ENCODE results near the gene MYO3B. TPM values are rescaled to one million over a fixed set of nuclear protein-coding genes. Genes with fewer than 3 reads are reported as not detected.

The MYO3B gene
- total and polyA plus RNA-seq, 2 donors from 2014 or later = 3.5 to 6.4 TPM

GRCh38 chr2:170322140-170322766 lies 144.3 kb downstream of the MYO3B start:
- H3K4me3 ChIP-seq (ENCODE audit: low read length in 3 of 3) = no peak overlapping the region
- FAIRE-seq (no peak), DNase-seq (no peak)
- H3K9ac ChIP-seq (ENCODE audit: low read length in 3 of 3) = no peak overlapping the region
- no peaks in the 10 kb centered on the region for H3K4me1 ChIP-seq (ENCODE audit: control insufficient read depth in 2 of 3, insufficient read depth in 2 of 3, low read depth in 1 of 3, low read length in 3 of 3)
- TF ChIP-seq CTCF (IDR thresholded peaks at IDR 0.05; ENCODE audit: borderline replicate concordance, extremely low read depth, insufficient read depth) = no peak
- H3K27me3 ChIP-seq (ENCODE audit: control insufficient read depth, insufficient read depth, low read length) = no peaks in the 10 kb centered on the region
- peaks cover 0 to 9% (median 0%) of the 10 kb centered on the region in 3 donors for H3K9me3 ChIP-seq (ENCODE audit: control insufficient read depth in 2 of 3, insufficient read depth in 1 of 3, low read length in 3 of 3)
- intact Hi-C loops (cut with DNase I) = no loop called here
- H3K36me3 ChIP-seq (ENCODE audit: control insufficient read depth in 2 of 3, insufficient read depth in 3 of 3, low read length in 3 of 3) = no peaks in the 10 kb centered on the region
- H3K27ac ChIP-seq (ENCODE audit: low read depth in 2 of 2, low read length in 2 of 2) = no peak overlapping the region

DNA sequence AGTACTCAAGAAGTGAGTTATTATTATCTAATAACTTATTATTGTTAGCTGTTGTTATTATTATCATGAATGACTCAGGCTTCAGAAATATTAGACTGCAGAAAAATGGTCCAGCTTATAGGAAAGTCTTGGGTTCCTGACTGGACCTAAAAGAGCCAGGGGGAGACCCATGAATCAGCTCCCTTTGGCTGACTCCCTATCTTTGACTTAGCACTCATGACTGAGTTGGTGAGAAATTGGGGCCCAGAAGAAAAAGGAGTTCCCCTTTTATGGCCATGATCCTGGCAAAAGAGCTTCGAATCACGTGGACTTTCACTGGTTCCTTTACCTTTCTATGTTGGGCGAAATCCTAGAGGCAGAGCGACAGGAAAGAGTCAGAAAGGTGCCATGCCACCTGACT lies 145.8 kb downstream of the MYO3B start:
- intact Hi-C loops (cut with DNase I) = no loop called here
- Histone ChIP-seq H3K4me1 (ENCODE audit: control insufficient read depth in 2 of 3, insufficient read depth in 2 of 3, low read depth in 1 of 3, low read length in 3 of 3) (no peaks in the 10 kb centered on the region), H3K9ac (ENCODE audit: low read length in 3 of 3) (no peak overlapping the region), H3K36me3 (ENCODE audit: control insufficient read depth in 2 of 3, insufficient read depth in 3 of 3, low read length in 3 of 3) (no peaks in the 10 kb centered on the region), H3K9me3 (ENCODE audit: control insufficient read depth in 2 of 3, insufficient read depth in 1 of 3, low read length in 3 of 3) (peaks cover 0 to 8% (median 0%) of the 10 kb centered on the region in 3 donors), H3K27ac (ENCODE audit: low read depth in 2 of 2, low read length in 2 of 2) (no peak overlapping the region), H3K27me3 (ENCODE audit: control insufficient read depth, insufficient read depth, low read length) (no peaks in the 10 kb centered on the region), H3K4me3 (ENCODE audit: low read length in 3 of 3) (no peak overlapping the region)
- FAIRE-seq (no peak), DNase-seq (no peak)
- no peak for TF ChIP-seq CTCF (IDR thresholded peaks at IDR 0.05; ENCODE audit: borderline replicate concordance, extremely low read depth, insufficient read depth)

DNA sequence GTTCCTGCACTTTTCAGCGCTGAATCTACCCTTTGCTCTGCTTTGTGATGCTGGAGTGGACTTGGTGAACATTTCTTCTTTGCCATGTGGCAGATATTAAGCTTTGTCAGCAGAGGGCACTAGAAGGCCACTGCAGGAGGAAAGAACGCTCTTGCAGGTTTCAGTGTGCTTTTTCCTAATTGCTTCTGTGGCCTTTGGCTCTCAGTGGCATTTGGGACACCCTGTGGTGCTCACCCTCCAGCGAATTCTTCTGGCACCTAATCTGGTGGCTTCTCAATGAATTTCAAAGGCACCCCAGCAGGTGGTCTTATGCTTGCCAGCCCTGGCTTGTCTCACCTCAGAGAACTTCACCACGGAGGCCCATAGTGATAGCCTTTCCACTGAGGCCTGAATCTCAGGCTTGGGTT lies 146.7 kb downstream of the MYO3B start:
- H3K36me3 ChIP-seq (ENCODE audit: control insufficient read depth in 2 of 3, insufficient read depth in 3 of 3, low read length in 3 of 3) = no peaks in the 10 kb centered on the region
- DNase-seq (peak in 4 of 5 donors; percentile 33 to 55 (median 46)), FAIRE-seq (no peak)
- H3K9me3 ChIP-seq (ENCODE audit: control insufficient read depth in 2 of 3, insufficient read depth in 1 of 3, low read length in 3 of 3) = peaks cover 0 to 5% (median 0%) of the 10 kb centered on the region in 3 donors
- H3K9ac ChIP-seq (ENCODE audit: low read length in 3 of 3) = no peak overlapping the region
- peak; percentile 78 for TF ChIP-seq CTCF (IDR thresholded peaks at IDR 0.05; ENCODE audit: borderline replicate concordance, extremely low read depth, insufficient read depth)
- intact Hi-C loops (cut with DNase I) = no loop called here
- H3K27ac ChIP-seq (ENCODE audit: low read depth in 2 of 2, low read length in 2 of 2) = no peak overlapping the region
- H3K27me3 ChIP-seq (ENCODE audit: control insufficient read depth, insufficient read depth, low read length) = no peaks in the 10 kb centered on the region
- H3K4me1 ChIP-seq (ENCODE audit: control insufficient read depth in 2 of 3, insufficient read depth in 2 of 3, low read depth in 1 of 3, low read length in 3 of 3) = no peaks in the 10 kb centered on the region
- H3K4me3 ChIP-seq (ENCODE audit: low read length in 3 of 3) = no peak overlapping the region

DNA sequence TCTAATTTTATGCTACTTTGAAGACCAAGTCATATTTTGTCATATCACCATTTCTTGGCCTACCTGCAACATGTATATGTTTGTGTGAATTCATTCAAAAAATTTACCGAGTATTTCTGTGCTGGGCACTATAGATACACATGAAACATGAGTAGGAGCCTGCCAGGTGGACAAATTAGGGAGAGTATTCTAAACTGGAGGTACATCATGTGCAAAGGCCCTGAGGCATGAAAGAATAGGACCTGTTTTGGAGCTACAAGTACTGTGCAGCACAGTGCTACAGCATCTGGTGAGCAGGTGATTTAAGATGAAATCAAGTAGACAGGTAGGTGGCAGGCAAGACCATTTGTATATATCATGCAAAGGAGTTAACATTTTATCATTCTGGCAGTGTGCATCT lies 152.9 kb downstream of the MYO3B start:
- H3K9ac ChIP-seq (ENCODE audit: low read length in 3 of 3) = no peak overlapping the region
- DNase-seq (no peak), FAIRE-seq (no peak)
- intact Hi-C loops (cut with DNase I) = no loop called here
- no peaks in the 10 kb centered on the region for H3K36me3 ChIP-seq (ENCODE audit: control insufficient read depth in 2 of 3, insufficient read depth in 3 of 3, low read length in 3 of 3)
- no peak overlapping the region for H3K27ac ChIP-seq (ENCODE audit: low read depth in 2 of 2, low read length in 2 of 2)
- H3K27me3 ChIP-seq (ENCODE audit: control insufficient read depth, insufficient read depth, low read length) = no peaks in the 10 kb centered on the region
- no peaks in the 10 kb centered on the region for H3K9me3 ChIP-seq (ENCODE audit: control insufficient read depth in 2 of 3, insufficient read depth in 1 of 3, low read length in 3 of 3)
- no peak overlapping the region for H3K4me3 ChIP-seq (ENCODE audit: low read length in 3 of 3)
- no peaks in the 10 kb centered on the region for H3K4me1 ChIP-seq (ENCODE audit: control insufficient read depth in 2 of 3, insufficient read depth in 2 of 3, low read depth in 1 of 3, low read length in 3 of 3)
- TF ChIP-seq CTCF (IDR thresholded peaks at IDR 0.05; ENCODE audit: borderline replicate concordance, extremely low read depth, insufficient read depth) = no peak
